Astrocyte of the spinal cord (primary cell): Measurements from ENCODE around the gene PIGX.
"Not testable (repeated sequence)": the region's sequence is repeated elsewhere in the genome, so short reads cannot be mapped to it uniquely, and the experiment has no call there.

ENCODE experiments used
- DNase-seq: peaks from one replicate; pipeline ENCODE4 v3.0.0; 2011; ENCODE audit warnings: low read depth, low spot score
- H3K4me3 ChIP-seq: 2 replicates; pipeline ENCODE4 v1.5.1; 2011; ENCODE audit warnings: low read depth, mild to moderate bottlenecking, low read length, moderate library complexity
- CTCF ChIP-seq: IDR thresholded peaks from 2 replicates; pipeline ENCODE4 v1.5.1; 2012; ENCODE audit warnings: low read depth, mild to moderate bottlenecking, low read length, inconsistent platforms
- in situ Hi-C: cut with HindIII; loops from 2 replicates; pipeline ENCODE4 v1.10.0; 2017; ENCODE audit warnings: low sequenced_read_pairs

PIGX gene

GRCh38 chr3:196737655-196738054, 25.5 kb downstream of the PIGX start:
- DNase-seq = no peak
- TF ChIP-seq CTCF = no peak
- no peak overlapping the region for H3K4me3 ChIP-seq
- in situ Hi-C loops = no loop called here

- H3K4me3 ChIP-seq = peak within 1 kb of the TSS; percentile 91
- DNase-seq = peak; percentile 90
- in situ Hi-C loops = no loop called here
- TF ChIP-seq CTCF = no peak
Measured at GRCh38 chr3:196739671-196740480, 27.7 kb downstream of the PIGX start, which contains the start of gene PAK2. TSS of gene PAK2 (plus strand) at chr3:196739857. CDS start at chr3:196782647, 42,790 bp downstream.

GRCh38 chr3:196740481-196741248, 28.5 kb downstream of the PIGX start:
- DNase-seq = peak; percentile 76
- TF ChIP-seq CTCF = no peak
- in situ Hi-C loops = no loop called here
- peak overlapping the region; percentile 91 for H3K4me3 ChIP-seq

- no peak for TF ChIP-seq CTCF
- H3K4me3 ChIP-seq = peak overlapping the region; percentile 91
- peak; percentile 16 for DNase-seq
- in situ Hi-C loops = no loop called here
Measured at GRCh38 chr3:196741249-196741889, 29.2 kb downstream of the PIGX start.

- in situ Hi-C loops, DNase-seq: not testable (repeated sequence)
Measured at GRCh38 chr3:196743569-196743968, 31.4 kb downstream of the PIGX start.

GRCh38 chr3:196749125-196749524, 36.9 kb downstream of the PIGX start:
- no peak overlapping the region for H3K4me3 ChIP-seq
- TF ChIP-seq CTCF = no peak
- DNase-seq = no peak
- in situ Hi-C loops = no loop called here

More at GRCh38 chr3:196743569-196743968, 31.4 kb downstream of the PIGX start:
- H3K4me3 ChIP-seq = not testable (repeated sequence)
